Neural crest cell (in vitro differentiated cells): ENCODE results near the gene S100P. TPM values are rescaled to one million over a fixed set of nuclear protein-coding genes. Genes with fewer than 3 reads are reported as not detected.
"Not testable (repeated sequence)": the region's sequence is repeated elsewhere in the genome, so short reads cannot be mapped to it uniquely, and the experiment has no call there.

Source experiments
- DNase-seq: peaks from one replicate; pipeline ENCODE4 v3.0.0; 2021; ENCODE audit warnings: low read depth, mixed read lengths, low spot score
- H3K27ac Mint-ChIP-seq: one replicate; pipeline ENCODE4 v1.8.0; 2021; ENCODE audit warnings: mild to moderate bottlenecking, mixed read lengths; ENCODE audit not compliant: unreplicated experiment
- H3K27me3 Mint-ChIP-seq: 2 replicates; pipeline ENCODE4 v1.8.0; 2021; ENCODE audit warnings: low read depth, mild to moderate bottlenecking, mixed read lengths
- H3K36me3 Mint-ChIP-seq: 2 replicates; pipeline ENCODE4 v1.8.0; 2021; ENCODE audit warnings: low read depth, mild to moderate bottlenecking, mixed read lengths
- H3K4me1 Mint-ChIP-seq: 2 replicates; pipeline ENCODE4 v1.8.0; 2021; ENCODE audit warnings: mixed read lengths
- H3K4me3 Mint-ChIP-seq: one replicate; pipeline ENCODE4 v1.8.0; 2021; ENCODE audit warnings: mild to moderate bottlenecking, mixed read lengths
- H3K9me3 Mint-ChIP-seq: 2 replicates; pipeline ENCODE4 v1.8.0; 2021; ENCODE audit warnings: mixed read lengths
- total RNA-seq: library from RNA; stranded (reverse); gene quantifications from 2 replicates; pipeline ENCODE4 v1.2.1, GENCODE V29; 2021
- TF ChIP-seq, protein P1 (sequence below): fragments of 200-600 bp; sonication (generic); conservative IDR thresholded peaks from 2 replicates; pipeline ENCODE4 v1.5.0; 2021; ENCODE audit warnings: antibody characterized with exemption, mild to moderate bottlenecking

The S100P gene
- total RNA-seq, 1 donor from 2014 or later: not detected

DNA sequence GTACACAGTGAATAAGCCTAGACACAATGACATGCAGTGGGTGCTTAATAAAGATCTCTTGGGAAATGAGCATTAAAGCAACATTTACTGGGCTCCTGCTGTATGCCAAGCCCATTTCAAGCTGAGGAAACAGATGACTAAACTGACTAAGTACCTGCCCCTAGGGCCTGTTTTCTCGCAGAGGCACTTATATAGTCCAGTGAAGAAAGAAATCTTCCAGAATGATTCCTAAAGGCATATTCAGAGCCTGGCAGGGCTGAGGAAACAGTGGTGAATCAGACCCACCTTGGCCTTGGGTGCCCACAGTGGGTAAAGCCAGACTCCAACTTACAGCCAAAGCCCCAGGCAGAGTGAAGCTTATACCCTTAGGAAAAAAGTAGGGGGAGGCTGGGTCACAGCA is 22.0 kb upstream of the S100P start:
- Mint-ChIP-seq H3K4me3 (peak overlapping the region; percentile 63), H3K27ac (no peak overlapping the region), H3K9me3 (no peaks in the 10 kb centered on the region), H3K36me3 (peaks cover 17% of the 10 kb centered on the region), H3K27me3 (no peaks in the 10 kb centered on the region), H3K4me1 (peaks cover 32% of the 10 kb centered on the region)
- no peak for DNase-seq
- TF ChIP-seq, protein P1, sequence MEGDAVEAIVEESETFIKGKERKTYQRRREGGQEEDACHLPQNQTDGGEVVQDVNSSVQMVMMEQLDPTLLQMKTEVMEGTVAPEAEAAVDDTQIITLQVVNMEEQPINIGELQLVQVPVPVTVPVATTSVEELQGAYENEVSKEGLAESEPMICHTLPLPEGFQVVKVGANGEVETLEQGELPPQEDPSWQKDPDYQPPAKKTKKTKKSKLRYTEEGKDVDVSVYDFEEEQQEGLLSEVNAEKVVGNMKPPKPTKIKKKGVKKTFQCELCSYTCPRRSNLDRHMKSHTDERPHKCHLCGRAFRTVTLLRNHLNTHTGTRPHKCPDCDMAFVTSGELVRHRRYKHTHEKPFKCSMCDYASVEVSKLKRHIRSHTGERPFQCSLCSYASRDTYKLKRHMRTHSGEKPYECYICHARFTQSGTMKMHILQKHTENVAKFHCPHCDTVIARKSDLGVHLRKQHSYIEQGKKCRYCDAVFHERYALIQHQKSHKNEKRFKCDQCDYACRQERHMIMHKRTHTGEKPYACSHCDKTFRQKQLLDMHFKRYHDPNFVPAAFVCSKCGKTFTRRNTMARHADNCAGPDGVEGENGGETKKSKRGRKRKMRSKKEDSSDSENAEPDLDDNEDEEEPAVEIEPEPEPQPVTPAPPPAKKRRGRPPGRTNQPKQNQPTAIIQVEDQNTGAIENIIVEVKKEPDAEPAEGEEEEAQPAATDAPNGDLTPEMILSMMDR: no peak

DNA sequence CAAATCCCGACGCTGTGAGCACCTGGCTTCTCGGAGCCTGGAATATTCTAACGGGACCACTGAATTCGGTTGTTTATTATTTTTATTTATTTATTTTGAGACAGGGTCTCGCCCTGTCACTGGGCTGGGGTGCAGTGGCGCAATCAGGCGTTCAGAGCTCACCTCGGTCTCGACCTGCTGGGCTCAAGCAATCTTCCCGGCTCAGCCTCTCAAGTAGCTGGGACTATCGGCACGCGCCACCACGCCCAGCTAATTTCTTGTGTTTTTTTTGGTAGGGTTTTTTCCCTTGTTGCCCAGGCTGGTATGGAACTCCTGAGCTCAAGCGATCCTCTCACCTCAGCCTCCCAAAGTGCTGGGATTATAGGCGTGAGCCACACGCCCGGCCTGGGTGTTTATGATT is 21.5 kb upstream of the S100P start:
- no peaks in the 10 kb centered on the region for H3K27me3 Mint-ChIP-seq

DNA sequence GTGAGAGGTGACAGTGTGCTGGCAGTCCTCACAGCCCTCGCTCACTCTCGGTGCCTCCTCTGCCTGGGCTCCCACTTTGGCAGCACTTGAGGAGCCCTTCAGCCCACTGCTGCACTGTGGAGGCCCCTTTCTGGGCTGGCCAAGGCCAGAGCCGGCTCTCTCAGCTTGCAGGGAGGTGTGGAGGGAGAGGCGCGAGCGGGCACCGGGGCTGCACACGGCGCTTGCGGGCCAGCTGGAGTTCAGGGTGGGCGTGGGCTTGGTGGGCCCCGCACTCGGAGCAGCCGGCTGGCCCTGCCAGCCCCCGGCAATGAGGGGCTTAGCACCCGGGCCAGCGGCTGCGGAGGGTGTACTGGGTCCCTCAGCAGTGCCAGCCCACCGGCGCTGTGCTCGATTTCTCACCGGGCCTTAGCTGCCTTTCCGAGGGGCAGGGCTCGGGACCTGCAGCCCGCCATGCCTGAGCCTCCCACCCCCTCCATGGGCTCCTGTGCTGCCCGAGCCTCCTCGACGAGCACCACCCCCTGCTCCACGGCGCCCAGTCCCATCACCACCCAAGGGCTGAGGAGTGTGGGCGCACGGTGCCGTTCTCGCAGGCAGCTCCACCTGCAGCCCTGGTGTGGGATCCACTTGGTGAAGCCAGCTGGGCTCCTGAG is 21.0 kb upstream of the S100P start:
- H3K27me3 Mint-ChIP-seq, DNase-seq, H3K27ac Mint-ChIP-seq, H3K4me3 Mint-ChIP-seq, H3K9me3 Mint-ChIP-seq: not testable (repeated sequence)
- H3K36me3 Mint-ChIP-seq: peaks cover 22% of the 10 kb centered on the region
- H3K4me1 Mint-ChIP-seq: peaks cover 41% of the 10 kb centered on the region

More for the DNA sequence above, 21.5 kb upstream of the S100P start:
- TF ChIP-seq, protein P1: no peak
- no peaks in the 10 kb centered on the region for H3K9me3 Mint-ChIP-seq
- H3K27ac Mint-ChIP-seq: no peak overlapping the region
- H3K4me3 Mint-ChIP-seq: peak overlapping the region; percentile 63
- H3K36me3 Mint-ChIP-seq: peaks cover 19% of the 10 kb centered on the region
- no peak for DNase-seq
- peaks cover 35% of the 10 kb centered on the region for H3K4me1 Mint-ChIP-seq

GRCh38 chr4:6673191-6673659 is 20.5 kb upstream of the S100P start:
- H3K4me1 Mint-ChIP-seq: peaks cover 42% of the 10 kb centered on the region
- H3K9me3 Mint-ChIP-seq, H3K27me3 Mint-ChIP-seq, DNase-seq: not testable (repeated sequence)
- H3K36me3 Mint-ChIP-seq: peaks cover 23% of the 10 kb centered on the region
- peak overlapping the region; percentile 99 for H3K27ac Mint-ChIP-seq
- peak overlapping the region; percentile 91 for H3K4me3 Mint-ChIP-seq

DNA sequence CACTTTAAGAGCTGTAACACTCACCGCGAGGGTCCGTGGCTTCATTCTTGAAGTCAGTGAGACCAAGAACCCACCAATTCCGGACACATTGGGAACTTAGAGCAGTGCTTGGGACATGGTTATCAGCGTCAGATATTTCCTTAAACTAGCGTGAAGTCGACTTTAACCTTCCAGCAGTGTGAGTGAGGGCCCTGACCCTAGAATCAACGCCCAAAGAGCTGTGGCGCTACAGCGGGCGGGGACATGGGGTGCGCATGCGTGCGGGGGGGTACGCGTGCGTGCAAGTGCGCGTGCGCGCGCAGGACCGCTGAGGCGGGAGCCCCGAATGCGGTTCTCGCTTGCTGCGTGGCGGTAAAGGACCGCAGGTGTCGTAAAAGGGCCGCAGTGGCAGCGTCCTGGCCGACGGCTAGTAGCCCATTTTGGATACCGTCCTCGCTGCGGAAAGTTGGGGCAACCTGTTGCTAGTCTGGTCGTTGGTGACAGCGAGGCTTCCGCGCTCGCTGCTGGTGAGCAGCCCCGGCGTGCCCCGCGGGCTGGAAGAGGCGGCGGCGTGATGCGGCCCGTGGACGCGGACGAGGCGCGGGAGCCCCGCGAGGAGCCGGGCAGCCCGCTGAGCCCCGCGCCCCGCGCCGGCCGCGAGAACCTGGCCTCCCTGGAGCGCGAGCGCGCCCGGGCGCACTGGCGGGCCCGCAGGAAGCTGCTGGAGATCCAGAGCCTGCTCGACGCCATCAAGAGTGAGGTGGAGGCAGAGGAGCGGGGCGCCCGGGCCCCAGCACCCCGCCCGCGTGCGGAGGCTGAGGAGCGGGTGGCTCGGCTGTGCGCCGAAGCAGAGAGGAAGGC is 19.8 kb upstream of the S100P start:
- TF ChIP-seq, protein P1: no peak
- Mint-ChIP-seq H3K27me3 (no peaks in the 10 kb centered on the region), H3K36me3 (peaks cover 26% of the 10 kb centered on the region)

GRCh38 chr4:6674500-6675149 is 19.1 kb upstream of the S100P start:
- TF ChIP-seq, protein P1: peak; percentile 63
- H3K4me3 Mint-ChIP-seq: peak overlapping the region; percentile 91
- DNase-seq: no peak

More for the DNA sequence above, 19.8 kb upstream of the S100P start:
- no peaks in the 10 kb centered on the region for H3K9me3 Mint-ChIP-seq
- H3K4me3 Mint-ChIP-seq: peak overlapping the region; percentile 91
- peaks cover 42% of the 10 kb centered on the region for H3K4me1 Mint-ChIP-seq
- DNase-seq: peak; percentile 82
- peak overlapping the region; percentile 99 for H3K27ac Mint-ChIP-seq

More at GRCh38 chr4:6674500-6675149, 19.1 kb upstream of the S100P start:
- Mint-ChIP-seq H3K4me1 (peaks cover 42% of the 10 kb centered on the region), H3K27ac (peak overlapping the region; percentile 84), H3K36me3 (peaks cover 29% of the 10 kb centered on the region), H3K27me3 (no peaks in the 10 kb centered on the region), H3K9me3 (no peaks in the 10 kb centered on the region)
